B cell (primary cell): ENCODE data around the gene MYO1B. TPM values are rescaled to one million over a fixed set of nuclear protein-coding genes. Genes with fewer than 3 reads are reported as not detected.

ENCODE experiments used
- ATAC-seq: fragments of 200-7000 bp; cut with Tn5 transposase; one replicate; pipeline ENCODE4 v1.10.0; 2021; ENCODE audit warnings: low read depth, mild to moderate bottlenecking, moderate number of reproducible peaks, moderate library complexity
- CTCF ChIA-PET: fragments of 350-600 bp; sonication (Branson Sonifier 250); formaldehyde crosslinking; loops from one replicate; lab custom pipeline; 2021; ENCODE audit warnings: antibody characterized with exemption, inconsistent platforms; lab: Charles Lee
- POLR2A ChIA-PET: fragments of 350-600 bp; sonication (Branson Sonifier 250); formaldehyde crosslinking; loops from one replicate; lab custom pipeline; 2021; ENCODE audit warnings: antibody characterized with exemption; lab: Charles Lee
- DNase-seq: peaks from one replicate; pipeline ENCODE4 v3.0.0; 2013
- H2AFZ ChIP-seq: 2 replicates; pipeline ENCODE4 v1.6.1; 2012; ENCODE audit warnings: mild to moderate bottlenecking, low read depth, low read length; ENCODE audit not compliant: insufficient read depth, poor library complexity, severe bottlenecking
- H3K27ac ChIP-seq, 2 donors: 1 replicate in 1 of 2; 2 replicates in 1 of 2; pipeline ENCODE4 v1.5.1; 2012 to 2013; ENCODE audit warnings: low read length in 2 of 2, mild to moderate bottlenecking in 2 of 2, moderate library complexity in 1 of 2
- H3K27me3 ChIP-seq, 4 experiments: fragments of 200-600 bp in 1 of 4; sonication (generic) in 1 of 4; replicated peaks in 1 of 4; 1 replicate in 2 of 4; 2 replicates in 2 of 4; pipeline versions ENCODE4 v1.6.1 to v1.7.0; 2013 to 2016; ENCODE audit warnings: low read length in 3 of 4, mild to moderate bottlenecking in 2 of 4, mixed read lengths in 1 of 4, moderate library complexity in 1 of 4; ENCODE audit not compliant: insufficient read depth in 4 of 4, control insufficient read depth in 3 of 4; ENCODE audit errors: control extremely low read depth in 1 of 4
- H3K36me3 ChIP-seq, 2 experiments: replicated peaks in 1 of 2; 1 replicate in 1 of 2; 2 replicates in 1 of 2; pipeline versions ENCODE4 v1.6.1 to v1.7.1; 2013; ENCODE audit warnings: low read length in 1 of 2; ENCODE audit not compliant: insufficient read depth in 2 of 2, control insufficient read depth in 1 of 2; ENCODE audit errors: control extremely low read depth in 1 of 2, extremely low read depth in 1 of 2
- H3K4me1 ChIP-seq, 2 donors: fragments of 200-600 bp in 1 of 2; sonication (generic) in 1 of 2; 1 replicate in 1 of 2; 2 replicates in 1 of 2; pipeline versions ENCODE4 v1.5.1 to v1.6.1; 2013 to 2017; ENCODE audit warnings: low read length in 2 of 2; ENCODE audit not compliant: control insufficient read depth in 2 of 2, insufficient read depth in 2 of 2
- H3K4me2 ChIP-seq: replicated peaks from 2 replicates; pipeline ENCODE3; 2012; ENCODE audit warnings: mild to moderate bottlenecking, low read depth, low read length; ENCODE audit not compliant: poor library complexity, severe bottlenecking
- H3K4me3 ChIP-seq, 5 experiments: fragments of 200-600 bp in 1 of 5; sonication (generic) in 1 of 5; 1 replicate in 3 of 5; 2 replicates in 2 of 5; pipeline versions ENCODE4 v1.5.1 to v1.7.0; 2011 to 2016; ENCODE audit warnings: low read length in 4 of 5, mild to moderate bottlenecking in 4 of 5, low read depth in 2 of 5, control low read depth in 1 of 5, moderate library complexity in 1 of 5; ENCODE audit not compliant: insufficient read depth in 1 of 5; ENCODE audit errors: control extremely low read depth in 1 of 5, extremely low read depth in 1 of 5
- H3K79me2 ChIP-seq: fragments of 200-600 bp; sonication (generic); one replicate; pipeline ENCODE4 v1.6.0; 2016; ENCODE audit warnings: low read length; ENCODE audit not compliant: control insufficient read depth, insufficient read depth
- H3K9ac ChIP-seq: fragments of 200-600 bp; sonication (generic); 2 replicates; pipeline ENCODE4 v1.6.1; 2017; ENCODE audit warnings: mild to moderate bottlenecking, low read length, moderate library complexity
- H3K9me3 ChIP-seq, 3 donors: one replicate each; pipeline versions ENCODE4 v1.6.1 to v1.7.1; 2013; ENCODE audit warnings: low read length in 2 of 3; ENCODE audit not compliant: control insufficient read depth in 2 of 3, insufficient read depth in 1 of 3; ENCODE audit errors: control extremely low read depth in 1 of 3
- H4K20me1 ChIP-seq: 2 replicates; pipeline ENCODE4 v1.6.0; 2012; ENCODE audit warnings: mild to moderate bottlenecking, low read length; ENCODE audit not compliant: insufficient read depth, control insufficient read depth, poor library complexity, severe bottlenecking
- H3K27ac Mint-ChIP-seq: one replicate; pipeline ENCODE4 v1.8.0; 2021; ENCODE audit warnings: mixed read lengths
- H3K27me3 Mint-ChIP-seq: one replicate; pipeline ENCODE4 v1.8.0; 2021; ENCODE audit warnings: mixed read lengths
- H3K4me1 Mint-ChIP-seq: one replicate; pipeline ENCODE4 v1.8.0; 2021; ENCODE audit warnings: mixed read lengths
- H3K4me3 Mint-ChIP-seq: one replicate; pipeline ENCODE4 v1.8.0; 2021; ENCODE audit warnings: mixed read lengths
- H3K9me3 Mint-ChIP-seq: one replicate; pipeline ENCODE4 v1.8.0; 2022; ENCODE audit warnings: mixed read lengths; ENCODE audit not compliant: insufficient read depth
- CTCF ChIP-seq: fragments of 200-600 bp; IDR thresholded peaks from one replicate; pipeline ENCODE4 v1.8.0; 2022; ENCODE audit warnings: antibody characterized with exemption, mild to moderate bottlenecking
- EZH2 ChIP-seq: IDR thresholded peaks from 2 replicates; pipeline ENCODE4 v1.6.1; 2012; ENCODE audit warnings: borderline replicate concordance, low read depth, mild to moderate bottlenecking, moderate library complexity, low read length; ENCODE audit not compliant: insufficient read depth, poor library complexity, severe bottlenecking
- WGBS: methylation state at CpG from one replicate; pipeline ENCODE4 v1.1.5; 2013; ENCODE audit warnings: missing lambda C conversion rate; ENCODE audit not compliant: insufficient coverage; 5-methylcytosine and 5-hydroxymethylcytosine counted together
- intact Hi-C: fragments of 100-400 bp; cut with micrococcal nuclease; formaldehyde crosslinking; loops from one replicate; pipeline ENCODE4 v1.10.0; 2022
- polyA plus RNA-seq: library from polyadenylated mRNA; depleted of rRNA; stranded (reverse); fragments of >200 nt; gene quantifications from 2 replicates; pipeline ENCODE4 v1.2.3, GENCODE V29; 2012
- total RNA-seq, 2 donors: library from RNA; stranded (reverse); fragments of 120-200 nt in 1 of 2; gene quantifications; 1 replicate in 1 of 2; 2 replicates in 1 of 2; pipeline versions ENCODE4 v1.2.3 to v1.2.4, GENCODE V29; 2013 to 2022

The MYO1B gene
- total and polyA plus RNA-seq, 2 donors (not counting 1 experiment from before 2014, with no cell fraction given), result 0.67 to 4.4 TPM

DNA sequence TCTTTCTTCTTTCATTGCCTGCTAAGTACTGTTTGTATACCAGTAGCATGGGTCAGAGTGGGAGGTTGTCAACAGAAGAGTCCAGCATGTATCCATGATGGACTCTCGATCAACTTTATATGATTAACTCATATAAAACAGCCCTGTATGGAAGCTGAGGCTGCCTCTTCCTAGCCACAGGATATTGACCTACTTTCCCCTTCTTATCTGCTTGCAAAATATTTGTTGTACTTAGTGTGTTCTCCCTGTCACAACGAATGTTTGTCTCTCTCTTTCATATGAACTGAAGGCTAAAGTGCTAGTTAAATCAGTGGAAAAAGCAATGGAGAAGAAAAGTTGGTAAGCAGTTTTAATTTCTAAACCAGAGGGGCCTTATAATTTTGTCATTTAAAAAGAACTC lies 17.8 kb downstream of the MYO1B start:
- TF ChIP-seq EZH2, result no peak
- no peak for TF ChIP-seq CTCF
- Histone ChIP-seq H3K9me3 (no peaks in the 10 kb centered on the region), H2AFZ (no peak overlapping the region), H3K27ac (no peak overlapping the region), H3K4me1 (no peaks in the 10 kb centered on the region), H3K4me2 (no peak overlapping the region), H3K9ac (no peak overlapping the region), H3K4me3 (no peak overlapping the region), H3K36me3 (no peaks in the 10 kb centered on the region), H4K20me1 (peaks cover 7% of the 10 kb centered on the region), H3K79me2 (peaks cover 17% of the 10 kb centered on the region), H3K27me3 (no peaks in the 10 kb centered on the region)
- Mint-ChIP-seq H3K27me3 (peaks cover 3% of the 10 kb centered on the region), H3K4me3 (no peak overlapping the region), H3K27ac (no peak overlapping the region), H3K9me3 (no peaks in the 10 kb centered on the region), H3K4me1 (no peaks in the 10 kb centered on the region)
- no CpG with 5 or more reads among the region's 2 CpGs for WGBS
- intact Hi-C loops, result no loop called here
- ChIA-PET CTCF (no interaction called here), POLR2A (no interaction called here)
- ATAC-seq (no peak), DNase-seq (no peak)

GRCh38 chr2:191264647-191265081 lies 19.5 kb downstream of the MYO1B start:
- Histone ChIP-seq H3K9me3 (no peaks in the 10 kb centered on the region), H3K36me3 (no peaks in the 10 kb centered on the region), H3K4me2 (no peak overlapping the region), H3K9ac (no peak overlapping the region), H3K4me3 (no peak overlapping the region), H2AFZ (no peak overlapping the region), H3K4me1 (no peaks in the 10 kb centered on the region), H4K20me1 (no peaks in the 10 kb centered on the region), H3K79me2 (peaks cover 17% of the 10 kb centered on the region), H3K27ac (no peak overlapping the region), H3K27me3 (no peaks in the 10 kb centered on the region)
- no peak overlapping the region for H3K27ac Mint-ChIP-seq
- WGBS, result 89% methylated on average over 2 of the region's 3 CpGs
- ChIA-PET CTCF (no interaction called here), POLR2A (no interaction called here)
- peaks cover 2% of the 10 kb centered on the region for H3K4me1 Mint-ChIP-seq
- intact Hi-C loops, result no loop called here
- ATAC-seq, result no peak
- no peak overlapping the region for H3K4me3 Mint-ChIP-seq
- peaks cover 3% of the 10 kb centered on the region for H3K27me3 Mint-ChIP-seq
- no peak for DNase-seq
- H3K9me3 Mint-ChIP-seq, result no peaks in the 10 kb centered on the region
- no peak for TF ChIP-seq CTCF
- TF ChIP-seq EZH2, result no peak
